ENCODE measurements around the gene ENTREP1.

DNA sequence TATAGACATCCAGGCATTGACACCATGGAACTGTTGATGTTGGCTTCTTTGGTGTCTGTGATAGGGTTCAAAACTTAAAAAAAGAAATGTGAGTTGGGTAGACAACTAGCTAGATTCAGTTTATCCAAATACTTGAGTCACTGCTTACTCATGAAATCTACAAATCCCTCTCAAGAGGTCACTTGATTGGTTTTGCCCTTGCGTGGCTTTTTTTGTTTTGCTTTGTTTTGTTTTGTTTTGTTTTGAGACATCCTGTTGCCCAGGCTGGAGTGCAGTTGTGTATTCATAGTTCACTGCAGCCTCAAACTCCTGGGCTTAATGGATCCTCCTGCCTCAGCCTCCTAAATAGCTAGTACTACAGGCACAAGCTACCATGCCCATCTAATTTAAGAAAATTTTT is 10.5 kb upstream of the ENTREP1 start:
- TF ChIP-seq CTCF (IDR thresholded peaks at IDR 0.05) (no peak), POLR2A (IDR thresholded peaks at IDR 0.05) (no peak), EP300 (IDR thresholded peaks at IDR 0.05) (no peak)
